HG03135 (cell line): ENCODE measurements around the gene COL6A1.
"Not testable (repeated sequence)": the region's sequence is repeated elsewhere in the genome, so short reads cannot be mapped to it uniquely, and the experiment has no call there.

Source experiments
- ATAC-seq: cut with Tn5 transposase; IDR thresholded peaks from one replicate; pipeline ENCODE4 v1.9.1; 2021; ENCODE audit warnings: mild to moderate bottlenecking, moderate library complexity; ENCODE audit not compliant: unreplicated experiment

The COL6A1 gene

DNA sequence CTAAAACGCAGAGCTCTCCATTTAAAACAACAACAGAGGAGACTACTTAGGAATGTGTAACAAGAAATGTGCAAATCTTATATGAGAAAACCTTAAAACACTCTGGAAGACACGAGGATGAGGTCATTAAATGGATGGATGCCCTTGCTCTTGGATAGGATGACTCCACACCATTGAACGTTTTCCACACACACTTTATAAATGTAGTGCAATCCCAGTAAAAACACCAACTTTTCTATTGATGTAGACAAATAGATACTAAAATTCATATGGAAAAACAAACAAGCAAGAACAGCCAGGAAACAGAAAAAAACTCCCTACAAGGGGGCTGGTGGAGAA, 18.4 kb upstream of the COL6A1 start:
- ATAC-seq: no peak

DNA sequence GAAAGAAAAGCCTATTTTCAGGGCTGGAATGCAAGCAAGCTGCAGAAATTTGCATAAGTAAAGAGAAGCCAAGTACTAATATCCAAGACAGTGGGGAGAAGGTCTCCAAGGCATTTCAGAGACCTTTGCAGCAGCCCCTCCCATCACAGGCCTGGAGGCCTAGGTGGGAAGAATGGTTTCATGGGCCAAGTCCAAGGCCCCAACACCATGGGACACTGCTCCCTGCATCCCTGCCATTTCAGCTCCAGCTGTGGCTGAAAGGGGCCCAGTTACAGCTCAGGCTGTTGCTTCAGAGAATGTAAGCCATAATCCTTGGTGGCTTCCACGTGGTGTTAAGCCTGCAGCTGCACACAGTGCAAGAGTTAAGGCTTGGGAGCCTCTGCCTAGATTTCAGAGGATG, 16.9 kb upstream of the COL6A1 start:
- ATAC-seq: no peak

DNA sequence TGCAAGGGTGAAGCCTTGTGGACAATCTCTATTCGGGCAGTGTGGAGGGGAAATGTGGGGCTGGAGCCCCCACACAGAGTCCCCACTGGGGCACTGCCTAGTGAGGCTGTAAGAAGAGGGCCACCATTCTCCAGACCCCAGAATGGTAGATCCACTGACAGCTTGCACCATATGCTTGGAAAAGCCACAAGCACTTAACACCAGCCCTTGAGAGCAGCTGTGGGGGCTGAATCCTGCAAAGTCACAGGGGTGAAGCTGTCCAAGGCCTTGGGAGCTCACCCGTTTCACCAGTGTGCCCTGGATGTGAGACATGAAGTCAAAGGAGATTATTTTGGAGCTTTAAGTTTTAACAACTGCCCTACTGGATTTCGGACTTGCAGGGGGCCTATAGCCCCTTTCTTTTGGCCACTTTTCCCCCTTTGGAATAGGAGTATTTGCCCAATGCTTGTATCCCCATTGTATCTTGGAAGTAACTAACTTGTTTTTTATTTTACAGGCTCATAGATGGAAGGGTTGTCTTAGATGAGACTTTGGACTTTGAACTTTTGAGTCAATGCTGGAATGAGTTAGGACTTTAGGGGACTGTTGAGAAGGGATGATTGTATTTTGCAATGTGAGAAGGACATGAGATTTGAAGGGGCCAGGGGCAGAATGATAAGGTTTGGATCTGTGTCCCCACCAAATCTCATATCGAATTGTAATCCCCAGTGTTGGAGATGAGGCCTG, 16.3 kb upstream of the COL6A1 start:
- no peak for ATAC-seq

DNA sequence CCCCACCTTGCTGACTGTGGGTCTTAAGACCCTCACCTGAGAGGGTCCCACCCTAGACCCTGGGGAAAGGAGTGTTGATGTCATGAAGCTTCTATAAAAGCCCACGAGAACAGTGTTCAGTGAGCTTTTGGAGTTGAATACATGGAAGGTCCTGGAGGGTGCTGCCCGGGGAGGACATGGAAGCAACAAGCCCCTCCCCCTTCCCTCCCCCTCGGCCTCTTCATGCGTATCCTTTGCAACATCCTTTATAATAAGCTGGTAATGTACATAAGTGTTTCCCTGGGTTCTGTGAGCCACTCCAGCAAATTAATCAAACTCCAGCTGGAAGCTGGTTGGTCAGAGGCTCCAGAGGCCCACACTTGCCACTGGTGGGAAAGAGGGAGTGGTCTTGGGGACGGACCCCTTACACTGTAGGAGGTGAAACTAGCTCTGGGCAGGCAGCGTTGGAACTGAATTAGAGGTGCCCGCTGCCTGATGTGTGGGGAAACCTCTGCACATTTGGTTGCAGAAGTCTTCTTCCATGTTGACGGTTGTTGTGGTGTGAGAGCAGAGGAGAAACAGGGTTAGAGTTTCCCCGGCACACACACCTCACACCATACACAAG, 14.7 kb upstream of the COL6A1 start:
- no peak for ATAC-seq

DNA sequence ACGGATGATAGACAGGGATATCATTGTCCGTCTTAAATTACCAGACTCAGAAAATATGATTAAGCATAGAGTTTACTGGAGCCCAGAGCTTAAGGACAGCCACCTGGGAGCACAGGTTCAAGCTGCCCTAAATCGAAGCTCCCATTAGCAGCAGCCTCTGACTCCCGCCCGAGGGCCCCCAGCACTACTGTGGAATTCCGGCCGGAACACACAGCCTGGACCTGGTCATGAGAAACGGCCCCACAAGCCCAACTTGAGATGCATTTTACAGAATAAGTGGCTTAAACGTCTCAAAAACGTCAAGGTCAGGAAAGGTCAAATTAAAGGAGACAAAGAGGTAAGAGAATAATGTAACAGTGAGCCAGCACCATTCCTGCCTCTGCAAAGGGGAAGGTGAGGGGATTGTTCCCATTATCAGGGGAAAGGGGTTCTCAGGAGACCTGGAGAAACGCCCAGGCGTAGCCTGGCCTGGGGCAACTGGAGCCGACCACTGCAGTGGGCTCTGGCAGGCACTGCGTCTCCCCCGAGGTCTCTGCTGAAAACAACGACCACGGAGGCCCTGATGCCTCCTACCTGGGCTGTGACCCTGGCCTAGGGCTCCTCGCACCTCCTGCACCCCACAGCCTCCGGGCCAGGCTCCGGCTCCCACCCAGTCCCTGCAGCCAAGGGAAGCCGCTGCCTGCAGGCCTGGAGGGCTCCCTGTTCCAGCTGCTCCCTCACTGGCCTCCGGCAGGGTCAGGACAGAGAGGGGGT, 11.5 kb upstream of the COL6A1 start:
- ATAC-seq: no peak

DNA sequence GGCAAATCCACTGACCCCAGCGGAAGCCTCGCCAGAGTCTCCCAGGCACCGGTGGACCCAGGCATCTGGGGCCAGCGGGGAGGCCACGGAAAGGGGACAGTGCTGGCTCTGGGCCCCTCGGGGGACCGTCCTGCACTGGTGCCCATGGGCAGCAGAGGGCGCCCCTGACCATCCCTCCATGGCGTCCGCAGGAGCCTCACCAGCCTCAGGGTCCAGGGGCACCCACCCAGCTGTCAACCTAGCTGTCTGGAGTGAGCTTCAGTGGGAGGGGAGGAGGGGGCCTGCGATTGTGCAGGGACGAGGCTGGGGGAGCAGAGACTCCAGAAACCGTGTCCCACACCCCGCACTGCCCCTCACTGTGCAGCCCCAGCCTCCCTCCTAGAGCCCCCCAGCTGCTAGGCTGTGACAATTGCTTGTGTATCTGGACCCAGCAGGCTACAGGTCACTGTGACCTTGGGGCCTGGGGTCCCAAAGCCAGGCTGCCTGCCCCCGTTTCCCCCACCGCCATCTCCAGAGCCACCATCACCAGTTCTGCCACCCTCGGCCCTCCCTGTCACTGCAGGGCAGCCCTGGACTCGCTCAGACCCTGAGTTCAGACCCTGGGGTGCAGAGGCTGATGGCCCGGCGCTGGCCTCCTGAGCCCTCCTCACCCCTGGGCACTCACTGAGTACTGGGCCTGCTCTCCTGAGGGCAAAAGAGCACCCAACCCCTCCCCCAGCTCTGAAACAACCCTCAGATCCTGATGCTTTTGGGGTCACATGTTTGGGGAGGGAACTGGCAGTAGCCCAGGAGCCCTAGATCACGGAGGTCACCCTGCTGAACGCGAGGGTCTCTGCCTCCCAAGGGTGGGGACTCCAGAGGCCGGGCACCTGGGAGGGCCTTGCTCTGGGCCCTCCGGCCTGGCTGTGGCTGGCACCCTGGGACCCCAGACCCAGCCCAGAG, 10.6 kb upstream of the COL6A1 start:
- ATAC-seq: no peak

DNA sequence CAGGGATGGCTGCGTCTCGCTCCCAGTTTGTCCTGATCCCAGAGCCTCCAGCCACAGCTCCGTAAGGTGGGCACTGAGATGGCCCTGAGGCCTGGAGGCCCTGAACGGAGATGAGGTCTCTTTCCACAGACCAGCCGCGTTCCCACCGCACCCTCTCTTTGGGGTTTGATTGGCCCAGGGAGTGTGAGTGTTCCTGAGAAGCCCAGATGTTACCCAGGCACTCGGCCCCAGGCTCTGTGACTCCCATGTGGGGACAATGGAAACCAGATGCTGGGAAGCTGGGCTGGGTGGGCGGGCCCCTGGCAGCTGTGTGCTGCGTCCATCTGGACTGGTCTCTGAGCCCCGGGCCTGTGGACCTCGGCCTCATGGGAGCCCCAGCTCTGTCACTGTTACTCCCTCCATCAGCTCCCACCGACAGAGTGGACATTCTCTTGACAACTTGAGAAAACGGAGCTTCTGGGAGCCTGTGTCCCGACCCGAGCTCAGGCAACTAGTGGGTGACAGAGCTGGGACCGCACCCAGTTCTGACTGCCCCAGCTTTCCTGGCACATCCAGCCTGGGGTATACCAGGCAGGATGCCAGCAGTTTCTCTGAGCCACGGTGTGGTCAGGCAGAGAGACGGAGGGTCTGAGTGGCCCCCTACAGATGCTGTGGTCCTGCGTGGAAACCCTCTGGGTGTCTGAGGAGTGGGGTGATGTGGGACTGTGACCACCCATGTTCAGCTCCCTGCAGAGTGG, 9.8 kb upstream of the COL6A1 start:
- ATAC-seq: no peak

DNA sequence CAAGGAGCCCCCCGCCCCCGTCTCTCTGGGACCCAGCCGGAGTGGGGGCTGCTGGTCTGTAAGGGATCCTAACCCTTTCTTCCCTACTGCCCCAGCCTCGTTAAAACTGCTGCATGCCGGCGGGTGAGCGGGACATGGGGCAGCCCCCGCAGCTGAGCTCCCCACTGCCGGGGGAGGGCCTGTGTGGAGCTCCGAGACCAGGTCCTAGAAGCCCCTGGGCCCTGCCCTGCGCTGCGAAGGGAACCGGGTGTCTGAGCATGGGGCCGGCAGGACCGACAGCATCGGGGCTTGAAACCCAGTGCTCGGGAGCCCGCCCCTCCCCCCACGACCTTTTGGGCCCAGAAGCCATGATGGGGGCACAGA, 9.2 kb upstream of the COL6A1 start:
- no peak for ATAC-seq

DNA sequence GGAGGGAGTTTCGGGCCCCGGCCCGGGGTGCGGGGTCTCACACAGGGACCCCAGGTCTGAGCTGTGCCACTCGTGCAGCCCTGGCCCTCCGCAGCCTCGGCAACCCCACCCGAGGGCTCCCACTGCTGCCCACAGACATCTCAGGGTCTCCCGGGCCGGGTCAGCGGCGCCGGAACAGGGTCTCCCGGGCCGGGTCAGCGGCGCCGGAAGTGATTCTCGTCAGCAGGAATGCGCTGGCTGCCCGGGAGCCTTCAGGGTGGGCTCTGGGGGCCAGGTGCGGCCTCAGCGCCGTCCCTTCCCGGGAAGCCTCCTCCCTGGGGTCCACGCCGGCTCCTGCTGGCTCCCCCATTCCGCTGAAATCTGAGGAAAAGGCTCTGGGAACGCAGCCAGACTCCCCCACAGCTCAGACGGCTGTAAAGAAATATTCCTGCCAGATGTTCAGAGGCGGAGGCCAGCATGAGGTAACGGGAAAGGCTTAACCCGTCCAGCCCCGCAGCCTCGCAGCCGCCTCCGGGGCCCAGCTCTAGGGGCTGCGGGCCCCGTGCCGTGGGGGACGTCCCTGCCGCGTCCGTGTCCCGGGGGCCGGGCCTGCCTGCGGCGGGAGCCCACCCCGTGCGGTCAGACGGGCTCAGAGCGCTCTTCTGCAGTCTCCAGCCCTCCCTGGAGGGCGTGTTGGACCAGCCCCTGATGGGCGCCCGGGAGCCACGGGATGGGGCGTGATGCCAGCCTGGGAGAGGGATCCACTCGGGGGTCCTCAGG, 8.7 kb upstream of the COL6A1 start:
- no peak for ATAC-seq

DNA sequence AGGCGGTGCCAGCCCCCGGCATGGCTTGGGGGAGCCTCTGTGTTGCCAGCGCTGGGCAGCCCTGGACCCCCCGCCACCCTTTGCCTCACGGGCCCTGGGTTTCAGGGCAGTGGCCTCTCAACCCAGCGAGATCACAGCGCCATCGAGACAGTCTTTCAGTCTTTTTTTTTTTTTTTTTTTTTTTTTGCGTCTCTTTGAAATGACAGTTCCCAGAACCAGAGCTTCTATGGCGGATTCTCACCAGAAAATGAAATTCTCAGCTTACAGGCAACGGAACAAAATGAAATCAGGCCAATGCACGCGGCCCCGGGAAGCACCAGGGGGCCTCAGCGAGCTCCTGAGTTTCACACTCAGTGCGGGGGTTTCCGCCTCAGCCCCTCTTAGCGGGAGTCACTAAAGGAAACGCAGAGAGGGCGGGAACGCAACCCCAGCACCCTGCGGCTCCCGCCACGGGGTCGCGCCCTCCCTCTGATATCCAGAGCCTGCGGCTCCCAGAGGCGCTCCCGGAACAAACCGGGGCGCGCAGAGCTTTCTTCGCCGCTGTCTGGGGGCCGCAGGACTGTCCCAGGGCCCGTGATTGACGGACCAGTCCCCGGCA, 8.0 kb upstream of the COL6A1 start:
- ATAC-seq: no peak

DNA sequence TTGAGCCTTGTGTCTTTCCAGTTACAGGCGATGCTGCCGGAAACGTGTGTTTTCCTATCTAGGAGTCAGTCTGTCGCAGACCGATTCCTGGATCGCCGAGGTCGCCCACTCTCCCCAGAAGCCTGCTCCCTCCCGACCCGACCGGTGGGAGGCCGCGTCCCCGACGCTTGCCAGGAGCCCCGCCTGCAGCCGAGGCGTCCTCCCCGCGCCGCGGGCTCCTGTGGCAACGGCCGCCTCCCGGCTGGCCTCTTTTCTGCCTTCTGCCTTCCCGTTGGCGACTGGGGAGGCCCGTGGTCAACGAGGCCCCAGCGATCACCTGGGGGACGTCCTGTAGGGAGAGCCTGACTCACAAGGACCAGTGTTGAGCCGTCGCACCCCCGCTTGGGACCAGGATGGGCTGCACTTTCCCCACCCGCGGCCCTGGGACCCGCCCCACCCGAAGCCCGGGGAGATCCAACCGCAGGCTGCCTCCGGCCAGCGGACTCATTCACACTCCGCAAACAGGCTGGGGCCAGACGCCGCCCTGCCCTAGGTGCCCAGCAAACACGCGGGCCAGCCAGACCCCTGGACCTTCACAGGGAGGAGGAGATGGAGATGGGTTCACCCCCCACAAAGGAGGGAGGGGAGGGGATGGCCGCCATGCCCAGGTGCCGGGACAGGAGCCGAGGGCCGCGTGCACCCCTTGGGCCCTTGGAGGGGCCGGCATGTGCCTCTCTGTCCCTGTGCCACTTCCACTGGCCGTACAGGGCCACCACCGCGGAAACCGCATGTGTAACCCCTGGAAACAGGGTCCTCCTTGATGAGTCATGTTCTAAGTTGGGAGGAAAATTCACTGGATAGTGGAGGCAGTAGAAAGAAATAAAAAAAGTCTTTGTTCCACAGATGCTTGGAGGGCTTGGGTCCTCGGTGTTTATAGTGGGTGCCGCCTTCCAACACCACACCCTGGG, 7.2 kb upstream of the COL6A1 start:
- ATAC-seq: no peak

DNA sequence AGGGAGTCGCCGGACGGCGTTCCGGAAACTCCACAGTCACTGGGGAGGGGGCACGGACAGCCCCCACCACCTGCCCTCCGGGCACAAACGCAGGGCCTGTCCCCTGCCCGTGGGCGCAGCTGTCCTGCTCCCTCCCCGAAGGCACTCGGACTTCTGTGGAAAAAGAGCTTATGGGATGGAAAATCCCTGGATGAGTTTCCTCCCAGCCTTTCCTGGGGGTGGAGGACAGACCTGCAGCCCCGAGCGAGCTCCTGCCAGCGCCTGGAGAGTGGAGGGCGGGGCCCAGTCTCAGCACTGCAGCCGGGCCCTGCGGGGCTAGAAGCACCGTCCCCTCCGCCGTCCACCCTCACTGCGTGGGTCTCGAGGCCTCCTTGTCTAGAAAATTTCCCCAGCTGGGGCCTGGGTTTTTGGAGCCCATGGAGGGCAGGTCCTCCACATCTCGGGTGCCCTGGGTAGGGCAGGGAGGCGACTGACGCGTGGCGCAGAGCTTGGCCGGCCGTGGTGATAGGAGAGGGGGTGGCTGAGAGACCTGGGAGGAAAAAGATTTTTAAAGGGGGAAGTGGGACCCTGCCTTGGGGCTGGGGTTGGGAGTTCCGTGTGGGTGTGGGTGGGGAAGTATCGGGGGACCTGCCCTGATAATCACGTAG, 6.4 kb upstream of the COL6A1 start:
- no peak for ATAC-seq

DNA sequence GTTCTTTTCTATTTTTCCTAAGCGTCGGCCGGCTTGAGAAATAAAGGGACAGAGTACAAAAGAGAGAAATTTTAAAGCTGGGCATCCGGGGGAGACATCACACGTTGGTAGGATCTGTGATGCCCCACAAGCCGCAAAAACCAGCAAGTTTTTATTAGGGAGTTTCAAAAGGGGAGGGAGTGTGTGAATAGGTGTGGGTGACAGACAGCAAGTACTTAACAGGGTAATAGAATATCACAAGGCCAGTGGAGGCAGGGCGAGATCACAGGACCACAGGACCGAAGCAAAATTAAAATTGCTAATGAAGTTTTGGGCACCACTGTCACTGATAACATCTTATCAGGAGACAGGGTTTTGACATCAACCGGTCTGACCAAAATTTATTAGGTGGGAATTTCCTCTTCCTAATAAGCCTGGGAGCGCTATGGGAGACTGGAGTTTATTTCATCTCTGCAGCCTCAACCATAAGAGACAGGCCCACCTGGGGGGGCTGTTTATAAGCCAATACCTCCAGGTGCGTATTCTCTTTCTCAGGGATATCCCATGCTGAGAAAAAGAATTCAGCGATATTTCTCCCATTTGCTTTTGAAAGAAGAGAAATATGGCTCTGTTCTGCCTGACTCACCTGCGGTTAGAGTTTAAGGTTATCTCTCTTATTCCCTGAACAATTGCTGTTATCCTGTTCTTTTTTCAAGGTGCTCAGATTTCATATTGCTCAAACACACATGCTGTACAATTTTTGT, 5.7 kb upstream of the COL6A1 start:
- ATAC-seq: not testable (repeated sequence)

DNA sequence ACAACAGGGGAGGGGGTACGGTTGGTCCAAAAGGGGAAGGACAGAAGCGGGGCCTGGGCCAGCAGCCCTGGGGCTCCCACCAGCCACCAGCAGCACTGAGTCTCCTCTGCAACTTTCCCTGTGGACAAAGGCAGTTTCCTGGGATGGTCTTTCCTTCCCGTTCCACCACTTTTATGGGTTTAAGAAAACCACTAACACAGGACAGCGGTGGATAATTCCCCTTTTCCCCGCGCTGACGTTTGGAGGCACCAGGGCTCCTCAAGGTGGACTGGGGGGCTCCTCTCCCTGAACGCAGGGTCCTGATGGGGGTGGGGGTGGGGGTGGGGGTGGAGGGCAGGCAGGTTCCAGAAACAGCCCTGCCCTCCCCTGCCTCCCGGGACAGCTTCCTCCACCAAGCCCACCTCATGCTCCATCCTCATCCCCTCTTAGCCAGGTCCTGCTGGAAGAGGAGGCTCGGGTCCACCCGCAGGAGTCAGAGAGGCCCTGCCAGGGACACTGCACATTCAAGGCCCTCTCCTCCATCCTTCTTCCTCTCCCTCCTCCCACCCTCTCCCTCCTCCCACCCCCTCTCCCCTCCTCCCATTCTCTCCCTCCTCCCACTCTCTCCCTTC, 4.8 kb upstream of the COL6A1 start:
- ATAC-seq: no peak

DNA sequence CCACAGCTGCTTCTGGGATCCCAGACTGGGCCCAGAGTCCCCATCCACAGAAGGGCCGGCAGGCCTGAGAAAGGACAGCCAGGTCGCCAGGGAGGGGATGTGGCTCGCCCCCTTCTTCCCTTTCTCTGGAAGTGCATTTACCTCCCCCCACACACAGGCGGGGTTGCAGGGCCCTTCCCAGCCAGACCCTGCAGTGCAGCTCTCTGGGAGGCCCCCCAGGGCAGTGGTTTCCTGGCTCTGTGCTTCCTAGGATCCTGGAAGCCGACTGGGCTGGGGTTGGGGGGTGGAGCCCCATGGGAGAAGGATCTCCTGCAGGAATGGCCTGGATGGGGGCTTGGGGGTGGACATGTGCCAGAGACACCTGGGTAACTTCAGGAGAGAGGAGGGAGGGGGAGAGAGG, 4.2 kb upstream of the COL6A1 start:
- ATAC-seq: no peak

DNA sequence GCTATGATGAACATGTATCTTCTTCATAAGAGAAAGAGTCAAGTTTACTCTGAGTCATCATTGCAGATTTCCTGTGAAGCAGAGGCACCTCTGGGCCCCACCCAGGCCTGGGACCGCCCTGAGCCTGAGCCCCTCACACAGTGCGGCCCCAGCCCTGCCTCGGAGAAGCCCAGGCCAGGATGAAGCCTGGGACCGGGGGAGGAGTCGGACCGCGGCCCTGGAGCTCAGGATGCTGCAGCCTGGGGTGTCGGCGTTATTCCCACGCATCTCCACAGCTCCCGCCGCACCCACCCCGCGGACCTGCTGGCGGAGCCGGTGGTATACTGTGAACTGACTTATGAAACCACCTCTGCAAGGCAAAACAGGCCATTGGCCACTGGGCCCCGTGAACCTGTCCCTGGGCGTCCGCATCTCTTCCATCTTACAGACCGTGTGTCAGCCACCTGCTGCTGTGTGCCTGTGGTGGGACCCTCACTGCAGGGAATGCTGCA, 2.4 kb upstream of the COL6A1 start:
- ATAC-seq: no peak

DNA sequence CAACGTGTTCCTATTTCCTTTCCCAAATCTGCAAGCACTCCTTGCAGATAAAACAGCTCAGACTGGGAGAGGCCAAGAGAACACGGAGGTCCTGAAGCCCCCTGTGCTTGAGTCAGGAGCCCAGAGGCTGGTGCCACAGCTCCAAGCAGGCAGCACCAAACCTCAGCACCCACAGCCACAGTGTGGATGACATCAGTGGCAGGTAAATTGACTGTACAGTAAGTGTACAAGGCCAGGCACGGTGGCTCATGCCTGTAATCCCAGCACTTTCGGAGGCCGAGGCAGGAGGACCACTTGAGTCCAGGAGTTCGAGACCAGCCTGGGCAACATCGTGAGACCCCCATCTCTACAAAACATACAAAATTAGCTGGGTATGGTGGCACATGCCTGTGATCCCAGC, 1.9 kb upstream of the COL6A1 start:
- ATAC-seq: no peak
